GM18498 (cell line): Measurements from ENCODE around the gene HSPB6.

Experiments
- ATAC-seq: cut with Tn5 transposase; IDR thresholded peaks from one replicate; pipeline ENCODE4 v1.9.1; 2021; ENCODE audit warnings: mild to moderate bottlenecking, moderate library complexity; ENCODE audit not compliant: unreplicated experiment

Gene HSPB6

GRCh38 chr19:35717665-35718344, 39.0 kb downstream of the HSPB6 start, which contains the start of gene KMT2B:
KMT2B (plus strand) TSS chr19:35718003; CDS start chr19:35718019, 16 bp downstream.
- ATAC-seq, result peak; percentile 58

GRCh38 chr19:35716801-35717664, 39.8 kb downstream of the HSPB6 start:
- ATAC-seq, result peak; percentile 71

GRCh38 chr19:35715981-35716800, 40.6 kb downstream of the HSPB6 start:
- ATAC-seq, result no peak

- ATAC-seq, result no peak
Measured at GRCh38 chr19:35715355-35715809, 41.4 kb downstream of the HSPB6 start.

GRCh38 chr19:35714601-35715354, 42.1 kb downstream of the HSPB6 start:
- ATAC-seq, result no peak

GRCh38 chr19:35713904-35714495, 42.8 kb downstream of the HSPB6 start:
- no peak for ATAC-seq

- ATAC-seq, result no peak
Measured at GRCh38 chr19:35713506-35713850, 43.4 kb downstream of the HSPB6 start.

- no peak for ATAC-seq
Measured at GRCh38 chr19:35712567-35713505, 44.0 kb downstream of the HSPB6 start.

- ATAC-seq, result peak; percentile 33
Measured at GRCh38 chr19:35710784-35711723, 45.8 kb downstream of the HSPB6 start.

GRCh38 chr19:35708391-35708790, 48.4 kb downstream of the HSPB6 start:
- ATAC-seq, result no peak
